Measurements from ENCODE around the gene SKA3. TPM values are rescaled to one million over a fixed set of nuclear protein-coding genes. Genes with fewer than 3 reads are reported as not detected.

Gene SKA3
- total RNA-seq, 4 donors from 2014 or later: 0.96 to 1.9 (median 1.1) TPM; not detected in 1

DNA sequence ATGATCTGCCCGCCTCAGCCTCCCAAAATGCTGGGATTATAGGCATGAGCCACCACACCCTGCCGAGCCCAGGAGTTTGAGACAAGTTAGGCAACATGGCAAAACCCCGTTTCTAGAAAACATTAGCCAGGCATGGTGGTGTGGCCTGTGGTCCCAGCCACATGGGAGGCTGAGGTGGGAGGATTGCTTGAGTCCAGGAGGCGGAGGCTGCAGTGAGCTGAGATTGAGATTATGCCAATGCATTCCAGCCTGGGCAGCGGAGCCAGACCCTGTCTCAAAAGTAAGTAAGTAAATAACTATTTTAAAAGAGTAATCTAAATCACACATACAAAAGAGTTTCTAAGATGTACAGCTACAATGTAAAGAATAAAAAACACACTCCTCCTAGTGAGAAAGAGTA, 41.9 kb downstream of the SKA3 start:
- ATAC-seq (ENCODE audit: low FRiP score): no peak

DNA sequence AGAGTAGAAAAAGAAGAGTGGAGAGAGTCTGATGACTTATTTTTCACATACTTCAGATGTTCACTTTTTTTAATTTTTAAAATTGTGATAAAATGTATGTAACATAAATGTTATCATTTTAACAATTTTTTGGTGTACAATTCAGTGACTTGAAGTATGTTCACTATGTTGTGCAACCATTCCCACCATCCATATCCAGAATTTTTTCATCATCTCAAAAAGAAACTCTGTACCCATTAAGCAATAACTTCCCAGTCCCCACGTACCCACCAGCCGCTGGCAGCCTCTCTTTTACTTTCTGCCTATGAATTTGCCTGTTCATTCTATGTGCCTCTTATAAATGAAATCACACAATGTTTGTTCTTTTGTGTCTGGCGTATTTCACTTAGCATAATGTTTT, 43.3 kb downstream of the SKA3 start:
- DNase-seq (ENCODE audit: low spot score): no peak
- TF ChIP-seq, protein P1, sequence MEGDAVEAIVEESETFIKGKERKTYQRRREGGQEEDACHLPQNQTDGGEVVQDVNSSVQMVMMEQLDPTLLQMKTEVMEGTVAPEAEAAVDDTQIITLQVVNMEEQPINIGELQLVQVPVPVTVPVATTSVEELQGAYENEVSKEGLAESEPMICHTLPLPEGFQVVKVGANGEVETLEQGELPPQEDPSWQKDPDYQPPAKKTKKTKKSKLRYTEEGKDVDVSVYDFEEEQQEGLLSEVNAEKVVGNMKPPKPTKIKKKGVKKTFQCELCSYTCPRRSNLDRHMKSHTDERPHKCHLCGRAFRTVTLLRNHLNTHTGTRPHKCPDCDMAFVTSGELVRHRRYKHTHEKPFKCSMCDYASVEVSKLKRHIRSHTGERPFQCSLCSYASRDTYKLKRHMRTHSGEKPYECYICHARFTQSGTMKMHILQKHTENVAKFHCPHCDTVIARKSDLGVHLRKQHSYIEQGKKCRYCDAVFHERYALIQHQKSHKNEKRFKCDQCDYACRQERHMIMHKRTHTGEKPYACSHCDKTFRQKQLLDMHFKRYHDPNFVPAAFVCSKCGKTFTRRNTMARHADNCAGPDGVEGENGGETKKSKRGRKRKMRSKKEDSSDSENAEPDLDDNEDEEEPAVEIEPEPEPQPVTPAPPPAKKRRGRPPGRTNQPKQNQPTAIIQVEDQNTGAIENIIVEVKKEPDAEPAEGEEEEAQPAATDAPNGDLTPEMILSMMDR (IDR thresholded peaks at IDR 0.05): no peak
- no peak for ATAC-seq (ENCODE audit: low FRiP score)

More for the DNA sequence above, 41.9 kb downstream of the SKA3 start:
- TF ChIP-seq, protein P1 (IDR thresholded peaks at IDR 0.05): no peak
- DNase-seq (ENCODE audit: low spot score): no peak

DNA sequence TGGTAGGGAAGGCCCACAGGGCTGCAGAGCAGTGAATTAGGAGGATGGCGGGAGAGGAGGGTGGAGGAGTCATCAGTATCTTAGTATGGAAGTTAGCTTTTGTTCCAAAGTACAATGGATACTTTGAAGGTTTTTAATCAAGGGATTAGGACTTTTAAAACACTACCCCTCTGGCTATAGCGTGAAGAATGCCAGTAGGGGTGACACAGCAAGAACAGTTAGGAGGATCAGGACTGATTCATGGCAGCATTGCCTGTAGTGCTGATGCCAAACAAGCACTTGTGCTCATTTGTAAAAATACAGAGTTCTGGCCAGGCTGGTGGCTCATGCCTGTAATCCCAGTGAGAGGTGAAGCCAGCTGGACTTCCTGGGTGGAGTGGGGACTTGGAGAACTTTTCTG, 46.2 kb downstream of the SKA3 start:
- TF ChIP-seq, protein P1 (IDR thresholded peaks at IDR 0.05): no peak
- DNase-seq (ENCODE audit: low spot score): no peak
- ATAC-seq (ENCODE audit: low FRiP score): no peak

DNA sequence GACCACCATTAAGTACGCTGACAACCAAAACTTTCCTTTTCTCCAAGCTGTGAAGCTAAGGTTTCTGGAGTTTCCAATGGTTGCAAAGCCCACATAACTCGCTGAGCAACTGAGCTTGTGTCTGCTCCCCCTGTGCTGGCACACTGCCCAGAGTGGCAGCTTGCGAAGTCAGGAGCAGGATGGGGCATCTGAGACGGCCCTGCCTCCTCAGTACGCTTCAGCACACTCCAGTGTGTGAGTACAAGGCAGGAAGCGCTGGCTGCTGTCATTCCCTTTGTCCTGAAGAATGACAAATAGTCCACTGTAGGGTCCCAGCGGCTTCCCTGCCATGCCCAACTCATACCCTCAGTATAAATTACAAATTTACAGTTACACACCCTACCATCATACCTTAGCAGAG, 51.5 kb downstream of the SKA3 start:
- DNase-seq (ENCODE audit: low spot score): no peak
- ATAC-seq (ENCODE audit: low FRiP score): no peak
- TF ChIP-seq, protein P1 (IDR thresholded peaks at IDR 0.05): no peak

DNA sequence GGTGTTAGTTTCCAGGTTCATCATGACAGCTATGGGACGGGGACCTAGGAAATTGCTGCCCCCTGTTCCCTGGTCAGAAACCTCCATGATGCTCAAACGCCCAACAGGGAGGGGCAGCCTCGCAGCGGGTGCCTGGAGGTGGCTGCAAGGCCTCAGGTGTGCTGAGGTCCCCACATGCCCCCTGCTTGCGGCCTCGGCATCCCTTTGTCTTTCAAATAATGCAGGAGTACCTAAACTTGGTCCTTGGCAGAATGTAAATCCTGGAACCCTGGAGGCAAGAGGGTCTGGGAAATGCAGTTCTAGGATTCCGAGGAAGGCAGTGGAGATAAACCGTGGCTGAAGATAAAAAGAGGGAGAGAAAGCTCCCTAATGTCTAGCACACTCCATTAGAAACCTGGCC, 52.4 kb downstream of the SKA3 start:
- ATAC-seq (ENCODE audit: low FRiP score): no peak
- no peak for DNase-seq (ENCODE audit: low spot score)
- TF ChIP-seq, protein P1 (IDR thresholded peaks at IDR 0.05): no peak

DNA sequence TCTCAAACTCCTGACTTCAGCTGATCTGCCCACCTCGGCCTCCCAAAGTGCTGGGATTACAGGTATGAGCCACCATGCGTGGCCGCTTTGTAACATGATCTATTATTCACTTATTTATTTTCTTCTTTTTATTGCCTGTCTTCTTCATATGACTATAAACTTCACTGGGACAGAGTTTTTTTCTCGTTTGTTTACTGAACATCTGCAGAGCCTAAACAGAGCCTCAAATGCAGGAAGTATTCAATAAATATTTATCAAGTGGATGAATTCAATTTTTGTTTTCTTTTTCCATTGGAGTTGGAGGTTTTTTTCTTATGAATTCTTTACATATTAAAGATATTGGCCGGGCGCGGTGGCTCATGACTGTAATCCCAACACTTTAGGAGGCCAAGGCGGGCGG, 54.7 kb downstream of the SKA3 start:
- TF ChIP-seq, protein P1 (IDR thresholded peaks at IDR 0.05): no peak
- no peak for DNase-seq (ENCODE audit: low spot score)

DNA sequence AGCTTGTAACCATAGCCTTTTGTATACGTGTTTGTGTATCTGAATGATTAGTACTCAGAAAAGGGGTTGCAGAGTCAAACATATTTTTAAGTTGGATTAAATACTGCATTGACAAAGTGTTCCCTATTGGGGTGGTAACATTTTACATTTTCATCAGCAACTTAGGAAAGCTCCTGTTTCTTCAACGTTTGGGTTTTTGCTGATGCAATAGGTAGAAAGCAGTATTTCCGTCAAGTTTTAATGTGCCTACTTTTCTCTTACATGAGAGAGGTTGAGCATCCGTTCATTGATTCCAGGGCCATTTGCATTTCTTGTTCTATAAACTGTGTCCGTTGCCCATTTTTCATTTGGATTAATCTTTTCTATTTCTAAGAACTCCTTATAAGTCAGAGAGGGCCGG, 56.2 kb downstream of the SKA3 start:
- no peak for ATAC-seq (ENCODE audit: low FRiP score)
- no peak for DNase-seq (ENCODE audit: low spot score)
- TF ChIP-seq, protein P1 (IDR thresholded peaks at IDR 0.05): no peak

More for the DNA sequence above, 54.7 kb downstream of the SKA3 start:
- ATAC-seq (ENCODE audit: low FRiP score): no peak

All from omental fat pad (tissue), 4 donors.